Fibroblast of villous mesenchyme (primary cell): ENCODE results near the gene FMN1. TPM values are rescaled to one million over a fixed set of nuclear protein-coding genes. Genes with fewer than 3 reads are reported as not detected.
"Not testable (repeated sequence)": the region's sequence is repeated elsewhere in the genome, so short reads cannot be mapped to it uniquely, and the experiment has no call there.

ENCODE experiments used
- DNase-seq: peaks from one replicate; pipeline ENCODE4 v3.0.0-alpha.2; 2010; ENCODE audit warnings: low read depth
- H3K4me3 ChIP-seq: 2 replicates; pipeline ENCODE4 v1.5.1; 2011; ENCODE audit warnings: low read depth, mild to moderate bottlenecking, low read length
- total RNA-seq: library from RNA; depleted of rRNA; stranded (reverse); fragments of >200 nt; gene quantifications from 2 replicates; pipeline ENCODE4 v1.2.3, GENCODE V29; 2012
- TF ChIP-seq, protein P1 (sequence below): IDR thresholded peaks from 2 replicates; pipeline ENCODE4 v1.5.1; 2012; ENCODE audit warnings: low read depth, mild to moderate bottlenecking, low read length; ENCODE audit not compliant: insufficient read depth

The FMN1 gene
- total RNA-seq, 1 donor: 8.6 TPM

- no peak overlapping the region for H3K4me3 ChIP-seq
- DNase-seq: no peak
- TF ChIP-seq, protein P1, sequence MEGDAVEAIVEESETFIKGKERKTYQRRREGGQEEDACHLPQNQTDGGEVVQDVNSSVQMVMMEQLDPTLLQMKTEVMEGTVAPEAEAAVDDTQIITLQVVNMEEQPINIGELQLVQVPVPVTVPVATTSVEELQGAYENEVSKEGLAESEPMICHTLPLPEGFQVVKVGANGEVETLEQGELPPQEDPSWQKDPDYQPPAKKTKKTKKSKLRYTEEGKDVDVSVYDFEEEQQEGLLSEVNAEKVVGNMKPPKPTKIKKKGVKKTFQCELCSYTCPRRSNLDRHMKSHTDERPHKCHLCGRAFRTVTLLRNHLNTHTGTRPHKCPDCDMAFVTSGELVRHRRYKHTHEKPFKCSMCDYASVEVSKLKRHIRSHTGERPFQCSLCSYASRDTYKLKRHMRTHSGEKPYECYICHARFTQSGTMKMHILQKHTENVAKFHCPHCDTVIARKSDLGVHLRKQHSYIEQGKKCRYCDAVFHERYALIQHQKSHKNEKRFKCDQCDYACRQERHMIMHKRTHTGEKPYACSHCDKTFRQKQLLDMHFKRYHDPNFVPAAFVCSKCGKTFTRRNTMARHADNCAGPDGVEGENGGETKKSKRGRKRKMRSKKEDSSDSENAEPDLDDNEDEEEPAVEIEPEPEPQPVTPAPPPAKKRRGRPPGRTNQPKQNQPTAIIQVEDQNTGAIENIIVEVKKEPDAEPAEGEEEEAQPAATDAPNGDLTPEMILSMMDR: no peak
Observed at GRCh38 chr15:32953533-32953910, 241.0 kb downstream of the FMN1 start.

DNA sequence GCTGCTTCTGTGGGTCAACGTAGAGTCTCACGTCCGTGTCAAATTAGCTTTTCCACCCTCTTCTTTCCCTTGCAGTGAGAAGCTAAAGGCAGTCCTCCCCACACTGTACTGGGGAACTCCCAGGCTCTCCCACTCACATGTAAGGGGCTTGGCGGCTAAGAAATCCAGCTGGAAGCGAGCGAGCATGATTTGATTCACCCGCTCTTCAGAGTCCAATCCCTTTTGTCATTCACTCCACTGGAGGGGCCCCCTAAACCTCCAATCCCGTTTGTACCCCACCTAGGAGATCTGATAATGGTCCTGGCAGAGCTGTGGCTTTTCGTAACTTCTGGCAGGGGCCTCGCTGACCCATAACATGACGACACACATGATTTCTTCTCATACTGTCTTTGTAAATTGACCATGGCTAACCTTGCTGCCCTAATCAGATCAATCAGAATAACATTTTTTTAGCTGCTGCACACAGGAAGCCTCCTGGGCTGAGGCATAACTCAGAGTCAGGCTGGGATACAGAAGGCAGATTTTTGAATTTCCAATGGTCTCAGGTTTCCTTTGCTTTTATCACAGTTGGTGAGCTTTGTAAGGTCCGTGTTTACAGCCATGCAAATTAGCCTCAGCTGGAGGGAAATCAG lies 241.5 kb downstream of the FMN1 start:
- DNase-seq: peak; percentile 21
- H3K4me3 ChIP-seq: no peak overlapping the region
- TF ChIP-seq, protein P1: no peak

GRCh38 chr15:32951736-32952464 lies 242.6 kb downstream of the FMN1 start:
- no peak overlapping the region for H3K4me3 ChIP-seq
- TF ChIP-seq, protein P1: no peak
- no peak for DNase-seq

DNA sequence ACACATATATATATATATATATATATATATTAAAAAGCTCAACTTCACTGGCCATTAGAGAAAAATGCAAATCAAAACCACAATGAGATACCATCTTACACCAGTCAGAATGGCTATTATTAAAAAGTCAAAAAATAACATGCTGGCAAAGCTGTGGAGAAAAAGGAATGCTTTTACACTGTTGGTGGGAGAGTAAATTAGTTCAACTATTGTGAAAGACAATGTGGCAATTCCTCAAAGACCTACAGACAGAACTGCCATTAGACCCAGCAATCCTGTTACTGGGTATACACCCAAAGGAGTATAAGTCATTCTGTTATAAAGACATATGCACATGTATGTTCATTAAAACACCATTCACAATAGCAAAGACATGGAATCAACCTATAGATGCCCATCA lies 244.5 kb downstream of the FMN1 start:
- not testable (repeated sequence) for DNase-seq, H3K4me3 ChIP-seq

- no peak for DNase-seq
- TF ChIP-seq, protein P1: no peak
- no peak overlapping the region for H3K4me3 ChIP-seq
Observed at GRCh38 chr15:32946210-32946609, 248.3 kb downstream of the FMN1 start.

GRCh38 chr15:32944431-32944830 lies 250.1 kb downstream of the FMN1 start:
- DNase-seq: no peak
- no peak overlapping the region for H3K4me3 ChIP-seq
- TF ChIP-seq, protein P1: no peak

DNA sequence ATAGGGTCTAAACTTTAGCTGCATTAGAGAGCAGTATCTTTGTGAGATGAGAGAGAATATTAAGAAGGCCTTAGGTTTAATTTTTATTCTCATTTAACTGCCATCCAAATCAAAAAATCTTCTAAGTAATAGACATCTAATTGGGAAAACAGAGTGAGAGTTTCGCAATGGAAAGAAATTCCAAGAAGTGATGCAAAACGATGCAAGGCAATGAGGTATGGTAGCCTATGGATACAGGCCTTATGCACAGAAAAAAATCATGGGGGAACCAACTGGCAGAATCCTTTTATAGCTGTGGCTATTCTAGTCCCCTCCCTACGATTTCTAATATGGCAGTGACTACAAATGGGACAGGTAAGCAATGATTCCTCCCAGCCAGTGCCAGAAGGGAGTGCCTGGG lies 250.8 kb downstream of the FMN1 start:
- TF ChIP-seq, protein P1: no peak
- DNase-seq: peak; percentile 34
- no peak overlapping the region for H3K4me3 ChIP-seq
